ENCODE measurements around the gene SYT13.

DNA sequence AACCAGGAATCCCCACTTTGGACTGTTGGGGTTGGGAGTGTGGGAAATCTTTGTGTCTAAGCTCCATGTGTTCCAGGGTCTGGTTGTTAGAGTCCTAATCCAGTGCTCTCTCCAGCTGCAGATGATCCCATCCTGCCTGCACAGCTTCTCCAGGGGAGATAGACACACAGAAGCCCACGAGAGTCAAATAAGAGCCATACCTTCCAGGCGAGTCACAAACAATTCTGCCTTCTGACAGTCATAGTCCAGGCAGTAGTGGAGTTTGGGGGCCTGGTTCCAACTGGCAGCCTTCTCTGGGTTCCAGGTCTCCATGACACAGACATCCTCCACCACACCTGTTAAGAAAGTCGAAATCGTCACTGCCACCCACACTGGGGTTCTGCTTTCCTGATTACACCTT, 32.1 kb downstream of the SYT13 start:
- TF ChIP-seq POLR2A (IDR thresholded peaks at IDR 0.05) (no peak), CTCF (IDR thresholded peaks at IDR 0.05) (no peak)

Data from tibial nerve (tissue), 3 donors.